Peyer's patch (tissue), 4 donors: ENCODE data around the gene ELK3. TPM values are rescaled to one million over a fixed set of nuclear protein-coding genes. Genes with fewer than 3 reads are reported as not detected.

ENCODE experiments used
- DNase-seq, 3 donors: peaks; one replicate each; pipeline ENCODE4 v3.0.0-alpha.2; 2017 to 2019
- H3K27ac ChIP-seq, 4 donors: fragments of 200-600 bp; sonication (generic); one replicate each; pipeline ENCODE4 v1.5.1; 2016 to 2019
- H3K27me3 ChIP-seq, 2 donors: fragments of 200-600 bp; sonication (generic); one replicate each; pipeline ENCODE4 v1.5.1; 2019
- H3K36me3 ChIP-seq, 3 donors: fragments of 200-600 bp; sonication (generic); one replicate each; pipeline ENCODE4 v1.5.1; 2016 to 2019
- H3K4me1 ChIP-seq, 4 donors: fragments of 200-600 bp; sonication (generic); one replicate each; pipeline ENCODE4 v1.5.1; 2016 to 2019
- H3K4me3 ChIP-seq, 4 donors: fragments of 200-600 bp; sonication (generic); 1 replicate in 3 of 4; 2 replicates in 1 of 4; pipeline ENCODE4 v1.5.1; 2016 to 2019; ENCODE audit warnings: mild to moderate bottlenecking in 1 of 4
- H3K9me3 ChIP-seq, 4 donors: fragments of 200-600 bp; sonication (generic); one replicate each; pipeline ENCODE4 v1.5.1; 2016 to 2019; ENCODE audit warnings: mild to moderate bottlenecking in 1 of 4
- POLR2A ChIP-seq, 2 donors: fragments of 450-650 bp; IDR thresholded peaks; one replicate each; pipeline ENCODE4 v1.5.1; 2017; ENCODE audit warnings: antibody characterized with exemption in 2 of 2, mild to moderate bottlenecking in 2 of 2, moderate library complexity in 2 of 2
- total RNA-seq, 4 donors: library from RNA; depleted of rRNA; stranded (reverse); fragments of >200 nt; gene quantifications; one replicate each; pipeline ENCODE4 v1.1.0, GENCODE V29; 2016
- TF ChIP-seq, protein P1 (sequence below), 6 experiments: fragments of 450-650 bp in 4 of 6; fragments of 200-600 bp in 2 of 6; sonication (generic) in 1 of 6; IDR thresholded peaks; one replicate each; pipeline ENCODE4 v1.5.1; 2017 to 2019; ENCODE audit warnings: antibody characterized with exemption in 6 of 6, mild to moderate bottlenecking in 3 of 6, moderate library complexity in 1 of 6

ELK3 gene
- total RNA-seq, 4 donors from 2014 or later = 5.1 to 23.9 (median 9.4) TPM

DNA sequence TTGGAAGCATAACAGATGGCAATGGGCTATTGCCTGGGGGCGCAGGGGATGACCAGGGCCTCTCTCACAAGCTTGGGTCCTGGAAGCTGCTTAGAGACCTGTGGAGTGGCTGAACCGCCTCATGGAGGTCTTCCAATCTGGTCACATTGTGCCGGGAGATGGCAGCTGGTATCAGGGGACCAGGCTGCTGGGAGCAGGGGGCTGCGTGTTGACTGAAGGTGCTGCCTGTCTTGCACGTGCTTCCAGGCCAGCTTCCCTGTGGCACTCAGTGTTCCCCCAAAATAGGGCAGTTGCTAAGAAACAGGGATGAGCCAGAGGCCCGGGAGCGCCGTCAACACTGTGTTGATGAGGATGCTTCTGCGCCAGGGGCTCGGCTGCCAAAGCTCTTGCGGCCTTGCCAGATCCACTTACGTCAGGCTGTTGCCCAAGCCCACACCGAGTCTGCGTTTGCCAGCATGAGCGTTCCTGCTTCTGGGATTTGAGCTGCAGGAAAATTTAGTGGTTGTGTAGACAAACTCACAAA lies 39.8 kb downstream of the ELK3 start:
- no peak overlapping the region for H3K4me3 ChIP-seq
- no peaks in the 10 kb centered on the region for H3K9me3 ChIP-seq
- H3K4me1 ChIP-seq = peaks cover 0 to 48% (median 6%) of the 10 kb centered on the region in 4 donors
- TF ChIP-seq, protein P1, sequence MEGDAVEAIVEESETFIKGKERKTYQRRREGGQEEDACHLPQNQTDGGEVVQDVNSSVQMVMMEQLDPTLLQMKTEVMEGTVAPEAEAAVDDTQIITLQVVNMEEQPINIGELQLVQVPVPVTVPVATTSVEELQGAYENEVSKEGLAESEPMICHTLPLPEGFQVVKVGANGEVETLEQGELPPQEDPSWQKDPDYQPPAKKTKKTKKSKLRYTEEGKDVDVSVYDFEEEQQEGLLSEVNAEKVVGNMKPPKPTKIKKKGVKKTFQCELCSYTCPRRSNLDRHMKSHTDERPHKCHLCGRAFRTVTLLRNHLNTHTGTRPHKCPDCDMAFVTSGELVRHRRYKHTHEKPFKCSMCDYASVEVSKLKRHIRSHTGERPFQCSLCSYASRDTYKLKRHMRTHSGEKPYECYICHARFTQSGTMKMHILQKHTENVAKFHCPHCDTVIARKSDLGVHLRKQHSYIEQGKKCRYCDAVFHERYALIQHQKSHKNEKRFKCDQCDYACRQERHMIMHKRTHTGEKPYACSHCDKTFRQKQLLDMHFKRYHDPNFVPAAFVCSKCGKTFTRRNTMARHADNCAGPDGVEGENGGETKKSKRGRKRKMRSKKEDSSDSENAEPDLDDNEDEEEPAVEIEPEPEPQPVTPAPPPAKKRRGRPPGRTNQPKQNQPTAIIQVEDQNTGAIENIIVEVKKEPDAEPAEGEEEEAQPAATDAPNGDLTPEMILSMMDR (IDR thresholded peaks at IDR 0.05) = no peak
- TF ChIP-seq POLR2A (IDR thresholded peaks at IDR 0.05) = no peak
- peak overlapping the region; percentile 49 to 85 (median 70) for H3K27ac ChIP-seq
- H3K36me3 ChIP-seq = no peaks in the 10 kb centered on the region
- H3K27me3 ChIP-seq = no peaks in the 10 kb centered on the region
- peak; percentile 34 to 82 (median 66) for DNase-seq

- no peak for DNase-seq
- Histone ChIP-seq H3K27me3 (no peaks in the 10 kb centered on the region), H3K36me3 (no peaks in the 10 kb centered on the region), H3K27ac (peak overlapping the region in 3 of 4 donors; percentile 53 to 85 (median 59)), H3K9me3 (no peaks in the 10 kb centered on the region), H3K4me3 (no peak overlapping the region), H3K4me1 (peaks cover 0 to 55% (median 6%) of the 10 kb centered on the region in 4 donors)
- TF ChIP-seq POLR2A (IDR thresholded peaks at IDR 0.05) = no peak
- TF ChIP-seq, protein P1 (IDR thresholded peaks at IDR 0.05) = no peak
Measured at GRCh38 chr12:96234591-96235483, 40.7 kb downstream of the ELK3 start.

GRCh38 chr12:96235484-96235826 lies 41.3 kb downstream of the ELK3 start:
- no peak for DNase-seq
- H3K4me1 ChIP-seq = peaks cover 0 to 59% (median 6%) of the 10 kb centered on the region in 4 donors
- peak overlapping the region in 2 of 4 donors; percentile 59 to 85 for H3K27ac ChIP-seq

GRCh38 chr12:96236221-96236822 lies 42.1 kb downstream of the ELK3 start:
- no peak for DNase-seq
- Histone ChIP-seq H3K27me3 (no peaks in the 10 kb centered on the region), H3K4me3 (no peak overlapping the region), H3K27ac (peak overlapping the region; percentile 48 to 85 (median 68)), H3K4me1 (peaks cover 0 to 68% (median 6%) of the 10 kb centered on the region in 4 donors), H3K9me3 (no peaks in the 10 kb centered on the region), H3K36me3 (no peaks in the 10 kb centered on the region)
- TF ChIP-seq, protein P1 (IDR thresholded peaks at IDR 0.05) = no peak
- no peak for TF ChIP-seq POLR2A (IDR thresholded peaks at IDR 0.05)

More at GRCh38 chr12:96235484-96235826, 41.3 kb downstream of the ELK3 start:
- H3K27me3 ChIP-seq = no peaks in the 10 kb centered on the region
- no peak overlapping the region for H3K4me3 ChIP-seq
- no peak for TF ChIP-seq POLR2A (IDR thresholded peaks at IDR 0.05)
- TF ChIP-seq, protein P1 (IDR thresholded peaks at IDR 0.05) = no peak
- H3K9me3 ChIP-seq = no peaks in the 10 kb centered on the region
- no peaks in the 10 kb centered on the region for H3K36me3 ChIP-seq

- Histone ChIP-seq H3K36me3 (no peaks in the 10 kb centered on the region), H3K27me3 (no peaks in the 10 kb centered on the region), H3K27ac (peak overlapping the region; percentile 48 to 85 (median 68)), H3K4me3 (no peak overlapping the region), H3K4me1 (peaks cover 0 to 72% (median 6%) of the 10 kb centered on the region in 4 donors), H3K9me3 (no peaks in the 10 kb centered on the region)
- no peak for DNase-seq
- TF ChIP-seq POLR2A (IDR thresholded peaks at IDR 0.05) = no peak
- TF ChIP-seq, protein P1 (IDR thresholded peaks at IDR 0.05) = no peak
Measured at GRCh38 chr12:96237035-96237434, 42.9 kb downstream of the ELK3 start.
